A204.1 (cell line): Measurements from ENCODE around the gene PARM1.

ENCODE experiments used
- FAIRE-seq: peaks from 2 replicates; lab custom pipeline; 2012; peaks lifted over from hg19 to GRCh38; lab: Jason Lieb, UNC

The PARM1 gene

DNA sequence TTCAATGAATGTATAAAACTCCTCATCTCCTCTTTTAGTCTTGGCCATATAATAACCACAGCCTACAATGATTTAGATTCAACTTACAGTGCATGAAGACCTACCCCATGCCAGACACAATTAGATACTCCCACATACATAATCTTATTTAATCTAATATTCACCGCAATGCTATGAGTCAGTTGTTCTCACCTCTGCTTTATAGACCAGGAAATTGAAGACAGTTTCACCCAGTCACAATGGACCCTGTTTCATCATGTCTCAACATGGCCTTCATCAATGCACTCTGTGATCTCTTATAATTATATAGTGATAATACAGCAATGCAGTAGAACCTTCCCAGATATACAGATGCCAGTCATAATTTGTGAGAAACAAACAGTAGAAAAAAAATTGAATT, 148.6 kb downstream of the PARM1 start:
- FAIRE-seq, result no peak

DNA sequence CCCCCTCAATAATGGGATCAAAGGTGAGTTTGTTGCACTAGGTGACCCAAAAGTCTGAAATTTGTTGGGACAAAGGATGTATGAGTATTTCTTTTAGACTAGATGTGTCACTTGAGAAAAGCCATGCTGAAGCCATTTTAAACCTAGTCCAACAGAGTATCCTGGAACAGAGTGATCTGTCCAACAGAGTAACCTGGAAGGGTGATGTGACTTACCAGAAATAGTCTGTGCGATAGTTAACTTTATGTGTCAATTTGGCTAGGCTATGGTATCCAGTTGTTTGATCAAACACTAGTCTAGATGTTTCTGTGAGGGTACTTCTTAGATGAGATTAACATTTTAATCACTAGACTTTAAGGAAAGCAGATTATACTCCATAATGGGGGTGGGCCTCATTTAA, 154.5 kb downstream of the PARM1 start:
- FAIRE-seq, result no peak

GRCh38 chr4:75087865-75088264, 154.9 kb downstream of the PARM1 start:
- FAIRE-seq, result no peak

DNA sequence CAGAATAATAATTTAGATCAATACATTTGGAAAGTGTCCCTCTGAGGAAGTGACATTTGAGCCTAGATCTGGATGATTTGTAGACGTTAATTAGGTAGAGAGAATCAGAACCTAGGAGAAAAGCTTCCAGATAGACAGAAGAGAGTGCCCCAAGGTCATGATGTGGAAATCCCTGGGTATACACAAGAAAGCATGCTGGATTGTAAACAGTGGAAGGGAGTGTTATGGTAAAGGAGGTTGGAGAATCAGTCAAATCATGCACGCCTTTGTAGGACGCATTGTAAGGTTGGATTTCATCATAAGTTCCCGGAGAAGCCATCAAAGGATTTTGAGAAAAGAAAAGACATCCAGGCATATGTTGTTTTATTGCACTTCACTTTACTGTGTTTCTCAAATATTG, 156.3 kb downstream of the PARM1 start:
- no peak for FAIRE-seq

GRCh38 chr4:75099321-75099720, 166.4 kb downstream of the PARM1 start:
- no peak for FAIRE-seq
